Lower leg skin (tissue), 3 donors: ENCODE data around the gene LMOD2.

ENCODE experiments used
- POLR2A ChIP-seq, 2 donors: fragments of 450-650 bp; IDR thresholded peaks; one replicate each; pipeline ENCODE4 v1.6.1; 2016 to 2017; ENCODE audit warnings: antibody characterized with exemption in 2 of 2, mild to moderate bottlenecking in 1 of 2, moderate library complexity in 1 of 2
- TF ChIP-seq, protein P1 (sequence below), 3 donors: fragments of 450-650 bp; IDR thresholded peaks; one replicate each; pipeline ENCODE4 v1.5.1; 2016; ENCODE audit warnings: antibody characterized with exemption in 3 of 3, mild to moderate bottlenecking in 3 of 3, moderate library complexity in 2 of 3

DNA sequence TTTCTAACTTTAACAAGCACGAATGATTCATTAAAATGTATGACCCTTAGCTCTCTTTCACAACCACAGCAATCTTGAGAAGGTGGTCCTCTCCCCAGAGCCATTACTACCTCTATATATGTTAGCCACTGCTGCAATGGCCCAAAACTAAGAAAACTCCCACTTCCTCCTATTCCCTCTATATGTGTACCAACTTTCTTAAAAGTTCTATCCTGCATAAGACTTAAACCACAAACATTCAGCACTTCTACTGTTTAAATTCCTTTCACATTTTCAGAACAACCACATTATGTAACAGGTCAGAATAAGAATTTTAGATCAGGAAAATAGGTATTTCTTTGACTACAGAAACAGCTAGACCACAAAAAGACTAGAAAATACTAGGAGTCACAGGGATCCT is 57.0 kb downstream of the LMOD2 start:
- TF ChIP-seq, protein P1, sequence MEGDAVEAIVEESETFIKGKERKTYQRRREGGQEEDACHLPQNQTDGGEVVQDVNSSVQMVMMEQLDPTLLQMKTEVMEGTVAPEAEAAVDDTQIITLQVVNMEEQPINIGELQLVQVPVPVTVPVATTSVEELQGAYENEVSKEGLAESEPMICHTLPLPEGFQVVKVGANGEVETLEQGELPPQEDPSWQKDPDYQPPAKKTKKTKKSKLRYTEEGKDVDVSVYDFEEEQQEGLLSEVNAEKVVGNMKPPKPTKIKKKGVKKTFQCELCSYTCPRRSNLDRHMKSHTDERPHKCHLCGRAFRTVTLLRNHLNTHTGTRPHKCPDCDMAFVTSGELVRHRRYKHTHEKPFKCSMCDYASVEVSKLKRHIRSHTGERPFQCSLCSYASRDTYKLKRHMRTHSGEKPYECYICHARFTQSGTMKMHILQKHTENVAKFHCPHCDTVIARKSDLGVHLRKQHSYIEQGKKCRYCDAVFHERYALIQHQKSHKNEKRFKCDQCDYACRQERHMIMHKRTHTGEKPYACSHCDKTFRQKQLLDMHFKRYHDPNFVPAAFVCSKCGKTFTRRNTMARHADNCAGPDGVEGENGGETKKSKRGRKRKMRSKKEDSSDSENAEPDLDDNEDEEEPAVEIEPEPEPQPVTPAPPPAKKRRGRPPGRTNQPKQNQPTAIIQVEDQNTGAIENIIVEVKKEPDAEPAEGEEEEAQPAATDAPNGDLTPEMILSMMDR (IDR thresholded peaks at IDR 0.05), result no peak
- TF ChIP-seq POLR2A (IDR thresholded peaks at IDR 0.05), result no peak
